K562 (cell line): ENCODE measurements around the gene RAE1. TPM values are rescaled to one million over a fixed set of nuclear protein-coding genes. Genes with fewer than 3 reads are reported as not detected.

Source experiments
- ADNP ChIP-seq: fragments of 200-800 bp; sonication (Bioruptor generic); IDR thresholded peaks from 2 replicates; pipeline ENCODE4 v1.6.1; 2016; ENCODE audit warnings: missing genetic modification characterization, missing compliant biosample characterization
- EGR1 ChIP-seq: fragments of 450-650 bp; conservative IDR thresholded peaks from 2 replicates; pipeline ENCODE4 v1.6.1; 2017; ENCODE audit warnings: mild to moderate bottlenecking
- FUS ChIP-seq: fragments of 200-400 bp; formaldehyde crosslinking; optimal IDR thresholded peaks from 2 replicates; pipeline ENCODE3; 2017; ENCODE audit warnings: low read depth, low read length
- IRF2 ChIP-seq: sonication (generic); formaldehyde crosslinking; IDR thresholded peaks from 2 replicates; pipeline ENCODE4 v1.8.1; 2022; ENCODE audit warnings: mild to moderate bottlenecking, missing genetic modification reagents
- KDM2B ChIP-seq: fragments of 250-450 bp; sonication (Bioruptor Pico); IDR thresholded peaks from 2 replicates; pipeline ENCODE4 v1.8.0; 2021; ENCODE audit warnings: mild to moderate bottlenecking, moderate library complexity
- MAX ChIP-seq: sonication (generic); formaldehyde crosslinking; IDR thresholded peaks from 2 replicates; pipeline ENCODE4 v1.9.0; 2022; ENCODE audit warnings: mild to moderate bottlenecking, missing genetic modification reagents
- MTF1 ChIP-seq: fragments of 250-450 bp; sonication (Bioruptor Pico); IDR thresholded peaks from 2 replicates; pipeline ENCODE4 v1.9.0; 2021; ENCODE audit warnings: moderate library complexity, mild to moderate bottlenecking, inconsistent platforms, borderline replicate concordance
- NR0B1 ChIP-seq: fragments of 450-650 bp; IDR thresholded peaks from one replicate; pipeline ENCODE4 v1.6.1; 2018; ENCODE audit warnings: mild to moderate bottlenecking, moderate library complexity; ENCODE audit not compliant: partially characterized antibody
- SMAD2 ChIP-seq: fragments of 150-350 bp; IDR thresholded peaks from 2 replicates; pipeline ENCODE4 v1.6.1; 2014; ENCODE audit warnings: low read depth, mild to moderate bottlenecking, low read length
- TEAD2 ChIP-seq: fragments of 450-650 bp; IDR thresholded peaks from 2 replicates; pipeline ENCODE4 v1.6.1; 2016; ENCODE audit warnings: missing genetic modification characterization, control low read depth, missing compliant biosample characterization
- VEZF1 ChIP-seq: fragments of 200-800 bp; sonication (Bioruptor generic); IDR thresholded peaks from 2 replicates; pipeline ENCODE4 v1.6.1; 2017; ENCODE audit warnings: missing genetic modification characterization, missing compliant biosample characterization
- XRCC5 ChIP-seq: fragments of 200-400 bp; formaldehyde crosslinking; IDR thresholded peaks from 2 replicates; pipeline ENCODE4 v1.6.1; 2017; ENCODE audit warnings: low read depth, mild to moderate bottlenecking, low read length
- ZFX ChIP-seq: sonication (generic); formaldehyde crosslinking; IDR thresholded peaks from 2 replicates; pipeline ENCODE4 v1.8.0; 2022; ENCODE audit warnings: mild to moderate bottlenecking, missing genetic modification reagents, moderate library complexity
- ZNF143 ChIP-seq: sonication (generic); formaldehyde crosslinking; IDR thresholded peaks from 2 replicates; pipeline ENCODE4 v1.9.0; 2022; ENCODE audit warnings: mild to moderate bottlenecking, missing genetic modification reagents
- ZNF354B ChIP-seq: fragments of 250-450 bp; sonication (Bioruptor Pico); IDR thresholded peaks from 2 replicates; pipeline ENCODE4 v1.4.0; 2020
- ZNF408 ChIP-seq: fragments of 250-450 bp; sonication (Bioruptor Pico); IDR thresholded peaks from 2 replicates; pipeline ENCODE4 v1.4.0; 2020; ENCODE audit warnings: low read depth, mild to moderate bottlenecking, moderate library complexity
- polyA plus RNA-seq, 8 experiments: library from polyadenylated mRNA; depleted of rRNA in 4 of 8; stranded (reverse) in 5 of 8; unstranded in 3 of 8; fragments of >200 nt; fragmentation: Nextera tagmentation in 2 of 8; fragmentation: Illumina TruSeq in 1 of 8; extraction: Ambion mirVana in 2 of 8; extraction: Trizol in 1 of 8; gene quantifications; 2 replicates each; pipeline versions ENCODE4 v1.2.1 to v1.2.3, GENCODE V29; 2011 to 2014; ENCODE audit warnings: inconsistent platforms in 1 of 8, missing spikeins in 1 of 8
- total RNA-seq, 7 experiments: library from RNA; depleted of rRNA in 6 of 7; stranded (reverse); fragments of >200 nt in 6 of 7; fragmentation: Illumina TruSeq in 2 of 7; extraction: Trizol in 2 of 7; gene quantifications; 2 replicates each; pipeline versions ENCODE4 v1.2.1 to v1.2.3, GENCODE V29; 2011 to 2021; ENCODE audit warnings: low replicate concordance in 1 of 7

RAE1 gene
- total and polyA plus RNA-seq, 9 of the 15 experiments (the other 6 are each of a cell fraction or from before 2014, with no cell fraction given), result 33.7 to 248 (median 77.7) TPM

GRCh38 chr20:57408131-57408530 is 57.1 kb downstream of the RAE1 start (continued):
- TF ChIP-seq NR0B1 (no peak), MTF1 (CRISPR knock-in tag) (no peak), ADNP (tag) (no peak), KDM2B (CRISPR knock-in tag) (no peak), VEZF1 (CRISPR knock-in tag) (no peak), MAX (peak; percentile 59; the same call in 1 of the 2 replicates), ZNF143 (no peak), ZNF354B (CRISPR knock-in tag) (no peak), FUS (no peak), SMAD2 (no peak), ZFX (CRISPR knock-in tag) (peak; percentile 47), EGR1 (0 out of 2 replicates have a peak, but pooled peaks have one; percentile 23), ZNF408 (CRISPR knock-in tag) (no peak), TEAD2 (tag) (no peak), XRCC5 (0 out of 2 replicates have a peak, but pooled peaks have one; percentile 20), IRF2 (CRISPR knock-in tag) (no peak)
